GM10266 (cell line): ENCODE results near the gene LMF1.

Source experiments
- DNase-seq: peaks from one replicate; pipeline ENCODE4 v3.0.0; 2012; ENCODE audit errors: extremely low spot score
- TF ChIP-seq, protein P1 (sequence below): IDR thresholded peaks from 2 replicates; pipeline ENCODE4 v1.5.1; 2012; ENCODE audit warnings: mild to moderate bottlenecking, low read depth; ENCODE audit not compliant: control insufficient read depth, insufficient read depth; ENCODE audit errors: missing control alignments

The LMF1 gene

GRCh38 chr16:1009358-1010150 is 38.8 kb upstream of the LMF1 start:
- no peak for DNase-seq
- TF ChIP-seq, protein P1, sequence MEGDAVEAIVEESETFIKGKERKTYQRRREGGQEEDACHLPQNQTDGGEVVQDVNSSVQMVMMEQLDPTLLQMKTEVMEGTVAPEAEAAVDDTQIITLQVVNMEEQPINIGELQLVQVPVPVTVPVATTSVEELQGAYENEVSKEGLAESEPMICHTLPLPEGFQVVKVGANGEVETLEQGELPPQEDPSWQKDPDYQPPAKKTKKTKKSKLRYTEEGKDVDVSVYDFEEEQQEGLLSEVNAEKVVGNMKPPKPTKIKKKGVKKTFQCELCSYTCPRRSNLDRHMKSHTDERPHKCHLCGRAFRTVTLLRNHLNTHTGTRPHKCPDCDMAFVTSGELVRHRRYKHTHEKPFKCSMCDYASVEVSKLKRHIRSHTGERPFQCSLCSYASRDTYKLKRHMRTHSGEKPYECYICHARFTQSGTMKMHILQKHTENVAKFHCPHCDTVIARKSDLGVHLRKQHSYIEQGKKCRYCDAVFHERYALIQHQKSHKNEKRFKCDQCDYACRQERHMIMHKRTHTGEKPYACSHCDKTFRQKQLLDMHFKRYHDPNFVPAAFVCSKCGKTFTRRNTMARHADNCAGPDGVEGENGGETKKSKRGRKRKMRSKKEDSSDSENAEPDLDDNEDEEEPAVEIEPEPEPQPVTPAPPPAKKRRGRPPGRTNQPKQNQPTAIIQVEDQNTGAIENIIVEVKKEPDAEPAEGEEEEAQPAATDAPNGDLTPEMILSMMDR = no peak

- no peak for DNase-seq
- TF ChIP-seq, protein P1 = no peak
Measured at GRCh38 chr16:1008085-1008484, 37.3 kb upstream of the LMF1 start.

GRCh38 chr16:1007284-1007850 is 36.6 kb upstream of the LMF1 start:
- DNase-seq = no peak
- TF ChIP-seq, protein P1 = no peak

DNA sequence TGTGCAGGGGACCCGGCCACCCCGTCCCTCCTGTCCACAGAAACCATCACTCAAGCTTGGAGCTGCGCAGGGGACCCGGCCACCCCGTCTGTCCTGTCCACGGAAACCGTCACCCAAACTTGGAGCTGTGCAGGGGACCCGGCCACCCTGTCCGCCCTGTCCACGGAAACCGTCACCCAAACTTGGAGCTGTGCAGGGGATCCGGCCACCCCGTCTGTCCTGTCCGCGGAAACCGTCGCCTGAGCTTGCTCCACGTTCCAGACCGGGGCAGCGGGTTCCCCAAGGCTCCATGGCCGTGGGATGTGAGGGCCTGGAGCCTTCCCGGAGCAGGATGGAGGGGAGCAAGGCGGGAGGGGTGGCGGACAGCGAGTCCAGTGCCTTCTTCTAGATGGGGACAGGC is 36.0 kb upstream of the LMF1 start:
- DNase-seq = no peak
- TF ChIP-seq, protein P1 = no peak

DNA sequence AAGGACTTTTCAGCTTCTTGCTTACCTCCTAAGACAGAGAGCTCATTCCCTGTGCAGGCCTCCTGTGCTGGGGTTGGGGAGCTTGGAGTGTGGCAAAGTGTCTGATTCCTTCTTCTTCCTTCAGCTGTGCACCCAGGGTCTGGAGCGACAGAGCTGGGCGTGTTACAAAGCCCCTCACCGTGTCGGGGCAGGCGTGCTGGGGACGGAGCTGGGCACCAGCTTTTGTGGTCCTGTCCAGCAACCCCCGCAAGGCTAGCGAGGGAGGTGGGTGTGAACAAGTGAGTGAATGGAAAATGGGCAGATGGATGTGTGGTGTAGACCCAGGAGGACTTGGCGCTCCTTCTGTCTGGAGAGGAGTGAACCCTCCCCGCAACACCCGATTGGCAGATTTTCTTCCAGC is 34.5 kb upstream of the LMF1 start:
- no peak for DNase-seq
- TF ChIP-seq, protein P1 = no peak

GRCh38 chr16:1003391-1004347 is 32.9 kb upstream of the LMF1 start:
- no peak for DNase-seq
- TF ChIP-seq, protein P1 = no peak
